GM18909 (cell line): Measurements from ENCODE around the gene PICALM.
"Not testable (repeated sequence)": the region's sequence is repeated elsewhere in the genome, so short reads cannot be mapped to it uniquely, and the experiment has no call there.

ENCODE experiments used
- ATAC-seq: cut with Tn5 transposase; IDR thresholded peaks from one replicate; pipeline ENCODE4 v1.9.1; 2021; ENCODE audit warnings: mild to moderate bottlenecking; ENCODE audit not compliant: unreplicated experiment, poor library complexity

Gene PICALM

GRCh38 chr11:86068951-86069407, at the start of gene PICALM:
Gene PICALM, minus strand, starts transcription at chr11:86069084. Its CDS starts 304 bp downstream, at chr11:86068780.
- ATAC-seq: peak; percentile 83

GRCh38 chr11:86118253-86118652, 49.4 kb upstream of the PICALM start:
- ATAC-seq: no peak

GRCh38 chr11:86117712-86118063, 48.8 kb upstream of the PICALM start:
- ATAC-seq: no peak

- no peak for ATAC-seq
These were observed 48.3 kb upstream of the PICALM start for GRCh38 chr11:86117001-86117711.

- peak; percentile 89 for ATAC-seq
These were observed 47.5 kb upstream of the PICALM start for GRCh38 chr11:86116386-86116726.

GRCh38 chr11:86115542-86116385, 46.9 kb upstream of the PICALM start:
- ATAC-seq: peak; percentile 38

- no peak for ATAC-seq
These were observed 40.2 kb upstream of the PICALM start for GRCh38 chr11:86108890-86109638.

GRCh38 chr11:86108191-86108590, 39.3 kb upstream of the PICALM start:
- ATAC-seq: no peak

- no peak for ATAC-seq
These were observed 38.0 kb upstream of the PICALM start for GRCh38 chr11:86106916-86107315.

- not testable (repeated sequence) for ATAC-seq
These were observed 37.1 kb upstream of the PICALM start for GRCh38 chr11:86106031-86106430.

GRCh38 chr11:86105601-86106000, 36.7 kb upstream of the PICALM start:
- not testable (repeated sequence) for ATAC-seq

GRCh38 chr11:86103808-86104207, 34.9 kb upstream of the PICALM start:
- no peak for ATAC-seq

- ATAC-seq: no peak
These were observed 33.1 kb upstream of the PICALM start for GRCh38 chr11:86101941-86102407.

- ATAC-seq: no peak
These were observed 32.6 kb upstream of the PICALM start for GRCh38 chr11:86101493-86101892.

GRCh38 chr11:86099874-86100273, 31.0 kb upstream of the PICALM start:
- ATAC-seq: no peak

- ATAC-seq: no peak
These were observed 29.1 kb upstream of the PICALM start for GRCh38 chr11:86097980-86098379.

GRCh38 chr11:86091566-86091965, 22.7 kb upstream of the PICALM start:
- ATAC-seq: no peak

- no peak for ATAC-seq
These were observed 22.2 kb upstream of the PICALM start for GRCh38 chr11:86091086-86091485.

- no peak for ATAC-seq
These were observed 20.8 kb upstream of the PICALM start for GRCh38 chr11:86089659-86090058.

GRCh38 chr11:86087688-86088087, 18.8 kb upstream of the PICALM start:
- ATAC-seq: not testable (repeated sequence)

GRCh38 chr11:86087256-86087655, 18.4 kb upstream of the PICALM start:
- ATAC-seq: no peak
